Hindlimb muscle (tissue), 1 donor: ENCODE measurements around the gene COL20A1. TPM values are rescaled to one million over a fixed set of nuclear protein-coding genes. Genes with fewer than 3 reads are reported as not detected.
"Not testable (repeated sequence)": the region's sequence is repeated elsewhere in the genome, so short reads cannot be mapped to it uniquely, and the experiment has no call there.

ENCODE experiments used
- DNase-seq: peaks from one replicate; pipeline ENCODE4 v3.0.0-alpha.2; 2013
- polyA plus RNA-seq: library from polyadenylated mRNA; unstranded; fragments of 120-200 nt; gene quantifications from one replicate; pipeline ENCODE4 v1.2.1, GENCODE V29; 2013; ENCODE audit not compliant: insufficient read length

Gene COL20A1
- polyA plus RNA-seq, 1 donor = 6.2 TPM

DNA sequence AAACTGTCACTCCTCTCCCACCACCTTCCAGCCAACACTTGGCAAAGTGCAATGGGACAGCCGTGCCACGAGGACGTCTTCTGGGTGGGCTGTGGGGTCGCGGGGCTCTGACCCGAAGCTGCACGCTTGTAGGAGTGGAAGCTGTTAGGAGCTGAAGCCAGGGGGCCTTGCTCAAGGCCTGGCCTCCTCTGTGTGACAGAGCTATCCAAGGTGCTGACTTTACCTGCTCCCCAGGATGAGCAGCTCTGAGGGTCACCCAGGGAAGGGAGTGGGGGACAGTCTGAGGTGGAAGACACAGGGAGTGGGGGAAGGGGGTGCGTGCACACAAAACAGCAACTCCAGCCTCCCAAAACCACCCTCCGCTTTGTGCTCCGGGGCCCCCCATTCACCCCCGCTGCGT, 85.6 kb downstream of the COL20A1 start:
- no peak for DNase-seq

DNA sequence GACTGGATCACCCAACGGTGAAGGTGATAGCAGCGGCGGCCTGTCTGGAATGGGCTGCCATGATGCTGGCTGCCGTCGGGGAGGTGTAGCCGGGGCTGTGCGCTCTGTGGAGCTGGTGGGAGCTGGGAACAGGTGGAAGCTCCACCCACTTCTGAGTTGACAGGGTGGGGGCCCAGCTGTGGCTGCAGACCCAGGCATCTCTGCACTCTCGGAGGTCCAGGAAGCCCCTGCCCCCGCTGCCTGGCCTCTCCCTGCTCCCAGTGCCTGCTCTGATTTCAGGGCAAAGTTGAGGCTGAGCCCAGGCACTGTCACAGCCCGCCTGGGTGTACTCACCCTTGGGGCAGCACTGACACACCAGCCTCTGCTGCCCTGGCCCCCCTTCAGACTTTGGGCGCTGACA, 86.3 kb downstream of the COL20A1 start:
- no peak for DNase-seq

DNA sequence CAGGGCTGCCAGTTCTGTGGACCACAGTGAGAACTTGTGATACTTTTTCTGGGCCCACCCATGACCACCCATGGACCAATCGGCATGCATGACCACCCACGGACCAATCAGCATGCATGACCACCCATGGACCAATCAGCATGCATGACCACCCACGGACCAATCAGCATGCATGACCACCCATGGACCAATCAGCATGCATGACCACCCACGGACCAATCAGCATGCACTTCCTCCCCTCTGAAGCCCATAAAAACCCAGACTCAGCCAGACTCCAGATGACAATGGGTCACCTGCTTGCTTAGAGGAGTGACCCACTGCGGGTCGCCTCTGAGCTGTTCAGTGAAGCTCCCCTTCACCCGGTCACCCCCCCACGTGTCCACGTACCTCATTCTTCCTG, 86.9 kb downstream of the COL20A1 start:
- DNase-seq = not testable (repeated sequence)

DNA sequence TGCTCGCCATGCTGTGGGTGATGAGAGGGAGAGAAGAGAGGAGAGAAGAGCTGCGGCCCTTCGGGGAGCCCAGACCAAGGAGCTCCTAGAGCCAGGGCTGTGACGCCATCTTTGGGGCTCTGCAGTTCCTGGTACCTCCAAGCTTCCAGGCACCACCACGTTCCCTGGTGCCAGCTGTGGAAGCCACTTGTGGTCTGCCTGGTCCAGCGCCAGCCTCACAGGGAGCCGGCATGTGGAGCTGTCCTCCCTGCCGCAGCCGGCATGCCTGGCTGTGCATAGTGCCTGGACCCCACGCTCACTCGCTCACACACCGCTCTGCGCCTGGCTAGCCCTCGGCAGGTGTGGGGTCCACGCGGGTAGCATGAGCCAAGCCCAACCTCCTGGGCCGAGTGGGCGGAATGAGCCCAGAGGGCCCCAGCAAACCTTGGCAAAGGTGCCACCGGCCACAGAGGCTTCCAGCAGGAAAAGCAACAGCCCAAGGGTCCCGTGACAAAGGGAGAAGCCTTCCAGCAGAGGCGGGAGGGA, 87.4 kb downstream of the COL20A1 start:
- no peak for DNase-seq

DNA sequence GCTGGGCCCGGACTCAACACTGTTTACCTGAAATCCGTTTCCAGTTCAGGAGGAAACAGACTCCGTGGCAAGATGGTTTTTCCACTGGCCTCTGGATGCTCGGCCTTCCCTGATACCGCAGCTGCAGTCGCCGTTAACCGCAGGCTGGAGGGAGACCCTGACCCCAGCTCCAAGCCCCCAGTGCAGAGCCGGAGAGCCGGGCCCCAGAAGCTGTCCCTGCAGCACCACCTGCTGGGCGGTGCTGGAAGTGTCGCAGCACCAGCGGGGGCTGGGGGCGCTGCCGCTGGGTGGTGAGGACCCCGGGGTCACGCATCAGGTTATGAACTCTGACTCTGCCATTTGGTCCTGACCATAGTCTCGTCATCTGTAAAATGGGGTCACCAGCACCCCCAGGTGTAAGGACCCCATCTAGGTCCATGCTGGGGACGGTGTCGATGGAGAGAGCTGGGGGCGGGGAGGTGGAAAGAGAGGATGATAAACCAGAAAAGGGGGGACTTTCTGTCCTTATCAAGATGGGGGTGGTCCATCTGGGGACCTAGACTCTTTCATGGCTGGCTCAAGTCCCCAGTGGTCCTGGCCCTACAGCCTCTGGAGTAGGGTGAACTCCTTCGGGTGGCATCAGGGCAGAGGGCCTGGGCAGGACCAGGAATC, 88.9 kb downstream of the COL20A1 start:
- no peak for DNase-seq

DNA sequence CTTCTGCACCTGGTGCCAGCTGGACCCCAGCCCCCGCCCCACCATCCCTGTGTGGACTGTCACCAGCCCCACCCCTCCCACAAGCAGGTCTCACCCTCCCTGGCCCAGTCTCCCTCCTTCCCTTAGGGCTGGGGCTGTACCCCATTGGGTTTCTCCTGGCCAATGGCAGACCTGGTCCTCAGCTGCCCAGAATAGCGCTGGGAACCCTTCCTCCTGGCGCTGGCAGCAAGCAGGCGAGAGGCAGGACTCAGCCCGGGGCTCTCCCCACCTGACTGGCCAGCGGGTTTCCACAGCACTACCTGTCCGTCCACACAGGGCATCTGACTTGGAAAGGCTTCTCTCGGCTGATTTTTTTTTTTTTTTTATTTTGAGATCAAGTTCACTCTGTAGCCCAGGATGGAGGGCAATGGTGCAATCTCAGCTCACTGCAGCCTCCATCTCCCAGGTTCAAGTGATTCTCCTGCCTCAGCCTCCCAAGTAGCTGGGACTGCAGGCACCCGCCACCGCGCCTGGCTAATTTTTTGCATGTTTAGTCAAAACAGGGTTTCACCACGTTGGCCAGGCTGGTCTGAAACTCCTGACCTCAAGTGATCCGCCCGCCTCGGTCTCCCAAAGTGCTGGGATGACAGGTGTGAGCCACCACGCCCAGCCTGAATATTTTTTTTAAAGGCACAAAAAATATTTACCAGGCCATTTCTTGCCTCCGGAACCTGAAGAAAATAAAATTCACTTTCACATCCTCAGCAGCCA, 89.7 kb downstream of the COL20A1 start:
- DNase-seq = no peak

DNA sequence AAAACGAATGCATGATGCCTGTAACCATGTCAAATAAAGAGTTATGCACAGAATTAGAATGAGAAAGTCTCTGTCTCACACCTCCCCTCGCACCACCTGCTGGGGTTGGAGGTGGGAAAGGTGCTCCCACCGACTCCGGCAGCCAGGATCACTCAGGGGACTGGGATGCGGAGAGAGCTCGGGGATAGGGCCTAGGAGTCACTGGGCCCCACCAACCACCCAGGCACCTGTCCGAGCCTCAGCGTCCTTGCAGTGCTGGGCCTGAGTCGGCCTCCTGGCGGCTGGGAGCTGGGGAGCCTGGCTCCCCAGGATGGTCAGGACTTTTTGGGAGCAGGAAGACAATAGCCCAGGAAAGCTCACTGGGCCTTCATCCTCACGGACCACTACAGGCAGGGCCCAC, 90.6 kb downstream of the COL20A1 start:
- no peak for DNase-seq

DNA sequence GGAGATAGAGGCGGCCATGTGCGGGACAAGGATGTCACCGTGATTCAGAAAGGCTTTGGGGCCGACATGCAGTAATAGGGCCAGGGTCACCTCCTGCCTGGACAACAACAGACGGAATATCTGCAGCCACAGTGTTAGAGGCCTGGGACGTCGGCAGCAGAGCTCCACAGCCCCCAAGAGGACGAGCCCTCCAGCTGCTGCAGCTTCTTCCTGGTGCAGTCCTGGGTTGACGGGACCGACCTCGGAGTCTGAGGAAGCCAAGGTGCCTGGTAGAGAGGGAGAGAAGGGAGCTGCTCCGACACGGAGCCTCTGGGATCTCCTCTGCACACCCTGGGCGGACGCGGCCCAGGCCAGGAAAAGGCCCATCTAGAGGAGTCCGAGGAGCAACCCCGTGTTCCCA, 91.3 kb downstream of the COL20A1 start:
- DNase-seq = no peak

Other genes starting within 250 kb of the COL20A1 start
- gene YTHDF1, start 77.1 kb upstream of the COL20A1 start, polyA plus RNA-seq = 31.7 TPM
- gene BIRC7, start 57.3 kb upstream of the COL20A1 start, polyA plus RNA-seq = not detected
- gene NKAIN4, start 38.7 kb upstream of the COL20A1 start, polyA plus RNA-seq = 53.5 TPM
- 86.1 TPM for gene ARFGAP1, start 20.4 kb upstream of the COL20A1 start, polyA plus RNA-seq
- gene CHRNA4, start 68.2 kb downstream of the COL20A1 start, polyA plus RNA-seq = 0.25 TPM
- 1.8 TPM for gene KCNQ2, start 179.5 kb downstream of the COL20A1 start, polyA plus RNA-seq
- gene EEF1A2, start 205.9 kb downstream of the COL20A1 start, polyA plus RNA-seq = 1,012 TPM
- 287 TPM for gene PPDPF, start 227.6 kb downstream of the COL20A1 start, polyA plus RNA-seq
- gene PTK6, start 244.2 kb downstream of the COL20A1 start, polyA plus RNA-seq = 0.41 TPM